GM23338 (cell line): ENCODE results near the gene GDAP2. TPM values are rescaled to one million over a fixed set of nuclear protein-coding genes. Genes with fewer than 3 reads are reported as not detected.

ENCODE experiments used
- ATAC-seq: fragments of 200-7000 bp; cut with Tn5 transposase; 3 replicates; pipeline ENCODE4 v1.9.1; 2020
- DNase-seq: peaks from one replicate; pipeline ENCODE4 v3.0.0-alpha.2; 2015; ENCODE audit warnings: low spot score
- H2AFZ ChIP-seq: fragments of 200-600 bp; sonication (generic); 2 replicates; pipeline ENCODE4 v1.8.0; 2016; ENCODE audit warnings: antibody characterized with exemption, mild to moderate bottlenecking, moderate library complexity
- H3F3A ChIP-seq: fragments of 200-600 bp; sonication (generic); replicated peaks from 2 replicates; pipeline ENCODE4 v1.8.0; 2017; ENCODE audit warnings: antibody characterized with exemption, mixed run types, low read depth
- H3K27ac ChIP-seq: fragments of 200-600 bp; sonication (generic); 2 replicates; pipeline ENCODE4 v1.6.1; 2016; ENCODE audit warnings: low read depth
- H3K27me3 ChIP-seq: fragments of 200-600 bp; sonication (generic); 2 replicates; pipeline ENCODE4 v1.8.0; 2016; ENCODE audit warnings: mild to moderate bottlenecking, mixed run types, moderate library complexity; ENCODE audit not compliant: insufficient read depth
- H3K36me3 ChIP-seq: fragments of 200-600 bp; sonication (generic); 2 replicates; pipeline ENCODE4 v1.8.0; 2016; ENCODE audit warnings: mild to moderate bottlenecking; ENCODE audit not compliant: insufficient read depth
- H3K4me1 ChIP-seq: fragments of 200-600 bp; sonication (generic); 2 replicates; pipeline ENCODE4 v1.8.0; 2016; ENCODE audit warnings: mild to moderate bottlenecking, moderate library complexity; ENCODE audit not compliant: insufficient read depth
- H3K4me2 ChIP-seq: fragments of 200-600 bp; sonication (generic); 2 replicates; pipeline ENCODE4 v1.7.1; 2017; ENCODE audit warnings: mixed run types
- H3K4me3 ChIP-seq: fragments of 200-600 bp; sonication (generic); 2 replicates; pipeline ENCODE4 v1.6.1; 2016; ENCODE audit warnings: mixed run types
- H3K79me2 ChIP-seq: fragments of 200-600 bp; sonication (generic); replicated peaks from 2 replicates; pipeline ENCODE4 v1.8.0; 2017; ENCODE audit warnings: mild to moderate bottlenecking; ENCODE audit not compliant: insufficient read depth
- H3K9me2 ChIP-seq: fragments of 200-600 bp; sonication (generic); 2 replicates; pipeline ENCODE4 v1.8.0; 2017; ENCODE audit not compliant: insufficient read depth
- H4K20me1 ChIP-seq: fragments of 200-600 bp; sonication (generic); replicated peaks from 2 replicates; pipeline ENCODE4 v1.8.0; 2017; ENCODE audit warnings: mild to moderate bottlenecking; ENCODE audit not compliant: insufficient read depth
- H3K27ac Mint-ChIP-seq: 2 replicates; pipeline ENCODE4 v1.8.0; 2020; ENCODE audit warnings: inconsistent platforms, mild to moderate bottlenecking, moderate library complexity, mixed read lengths
- H3K27me3 Mint-ChIP-seq: 3 replicates; pipeline ENCODE4 v1.8.0; 2022; ENCODE audit warnings: low read depth, mild to moderate bottlenecking, moderate library complexity, mixed read lengths, inconsistent platforms; ENCODE audit not compliant: insufficient read depth, poor library complexity
- H3K36me3 Mint-ChIP-seq: 3 replicates; pipeline ENCODE4 v1.8.0; 2021; ENCODE audit warnings: low read depth, mild to moderate bottlenecking, inconsistent platforms, moderate library complexity, mixed read lengths
- H3K4me1 Mint-ChIP-seq: 3 replicates; pipeline ENCODE4 v1.8.0; 2020; ENCODE audit warnings: mild to moderate bottlenecking, inconsistent platforms, mixed read lengths
- H3K4me3 Mint-ChIP-seq: 3 replicates; pipeline ENCODE4 v1.8.0; 2021; ENCODE audit warnings: moderate library complexity, mild to moderate bottlenecking, inconsistent platforms, mixed read lengths
- H3K9me3 Mint-ChIP-seq: 3 replicates; pipeline ENCODE4 v1.8.0; 2020; ENCODE audit warnings: moderate library complexity, mild to moderate bottlenecking, inconsistent platforms, mixed read lengths
- CREB1 ChIP-seq: fragments of 250-450 bp; sonication (Bioruptor Pico); IDR thresholded peaks from 2 replicates; pipeline ENCODE4 v1.5.0; 2020; ENCODE audit warnings: low read depth, mild to moderate bottlenecking, moderate library complexity
- EZH2 ChIP-seq: fragments of 200-600 bp; sonication (generic); IDR thresholded peaks from one replicate; pipeline ENCODE4 v1.8.0; 2017; ENCODE audit warnings: antibody characterized with exemption, mild to moderate bottlenecking, low read depth; ENCODE audit not compliant: unreplicated experiment
- EZH2phosphoT487 ChIP-seq: fragments of 200-600 bp; sonication (generic); IDR thresholded peaks from one replicate; pipeline ENCODE4 v1.8.1; 2018; ENCODE audit warnings: antibody characterized with exemption; ENCODE audit not compliant: unreplicated experiment
- JUNB ChIP-seq: IDR thresholded peaks from one replicate; pipeline ENCODE4 v1.6.1; 2016; ENCODE audit warnings: antibody characterized with exemption; ENCODE audit not compliant: unreplicated experiment
- NANOG ChIP-seq: IDR thresholded peaks from 2 replicates; pipeline ENCODE4 v1.6.1; 2016; ENCODE audit warnings: antibody characterized with exemption, borderline replicate concordance
- POLR2AphosphoS5 ChIP-seq: IDR thresholded peaks from 2 replicates; pipeline ENCODE4 v1.6.1; 2016; ENCODE audit warnings: antibody characterized with exemption, low read depth
- STAT1 ChIP-seq: IDR thresholded peaks from one replicate; pipeline ENCODE4 v1.6.1; 2016; ENCODE audit warnings: antibody characterized with exemption; ENCODE audit not compliant: unreplicated experiment
- ZNF114 ChIP-seq: fragments of 250-450 bp; sonication (Bioruptor Pico); IDR thresholded peaks from 2 replicates; pipeline ENCODE4 v1.5.0; 2020; ENCODE audit warnings: mild to moderate bottlenecking, moderate library complexity
- ZNF331 ChIP-seq: fragments of 250-450 bp; sonication (Bioruptor Pico); IDR thresholded peaks from 2 replicates; pipeline ENCODE4 v1.5.0; 2020; ENCODE audit warnings: low read depth, mild to moderate bottlenecking, moderate library complexity
- polyA plus RNA-seq: library from polyadenylated mRNA; unstranded; fragments of >200 nt; fragmentation: Nextera tagmentation; extraction: Ambion mirVana; gene quantifications from 2 replicates; pipeline ENCODE4 v1.2.1, GENCODE V29; 2016
- total RNA-seq: library from RNA; depleted of rRNA; stranded (reverse); fragments of >200 nt; shearing (Covaris generic); gene quantifications from 2 replicates; pipeline ENCODE4 v1.2.3, GENCODE V29; 2014
- TF ChIP-seq, protein P1 (sequence below): fragments of 250-450 bp; sonication (Bioruptor Pico); IDR thresholded peaks from 2 replicates; pipeline ENCODE4 v1.5.0; 2020; ENCODE audit warnings: mild to moderate bottlenecking, moderate library complexity
- TF ChIP-seq, protein P2 (sequence below), 2 experiments: fragments of 200-600 bp in 1 of 2; sonication (generic) in 1 of 2; conservative IDR thresholded peaks; 2 replicates each; pipeline versions ENCODE4 v1.5.1 to v1.6.1; 2016 to 2017; ENCODE audit warnings: antibody characterized with exemption in 2 of 2, low read depth in 2 of 2, mild to moderate bottlenecking in 2 of 2, moderate library complexity in 1 of 2
- TF ChIP-seq, protein P3 (sequence below): IDR thresholded peaks from one replicate; pipeline ENCODE4 v1.6.1; 2018; ENCODE audit warnings: antibody characterized with exemption; ENCODE audit not compliant: unreplicated experiment
- TF ChIP-seq, protein P4 (sequence below): IDR thresholded peaks from 2 replicates; pipeline ENCODE4 v1.6.1; 2016; ENCODE audit warnings: antibody characterized with exemption

The GDAP2 gene
- total and polyA plus RNA-seq, 2 experiments from 2014 or later = 10.7 to 24.5 TPM

DNA sequence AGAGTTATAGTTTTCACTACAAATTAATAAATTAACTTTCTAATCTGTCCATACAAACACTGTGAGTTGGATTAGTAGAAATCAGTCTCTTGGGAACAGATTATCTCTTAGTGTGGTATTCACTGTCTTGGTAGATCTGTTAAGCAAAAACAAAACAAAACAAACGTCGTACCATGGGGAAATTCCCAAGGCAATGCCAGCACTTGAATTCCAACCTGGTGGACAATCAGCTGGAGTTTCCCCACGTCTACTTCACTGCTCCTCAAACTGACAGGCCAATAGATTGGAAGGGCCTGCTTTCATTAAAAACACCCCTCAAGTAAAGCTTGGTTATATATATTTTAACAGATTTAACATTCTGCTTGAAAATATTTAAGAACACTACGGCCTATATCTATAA is 31.9 kb downstream of the GDAP2 start:
- DNase-seq (no peak), ATAC-seq (no peak)
- H4K20me1 ChIP-seq = no peaks in the 10 kb centered on the region
- no peaks in the 10 kb centered on the region for H3K27me3 ChIP-seq
- H3K4me1 ChIP-seq = no peaks in the 10 kb centered on the region
- H3K4me3 ChIP-seq = no peak overlapping the region
- no peaks in the 10 kb centered on the region for H3F3A ChIP-seq
- Mint-ChIP-seq H3K4me3 (no peak overlapping the region), H3K27ac (no peak overlapping the region), H3K36me3 (peaks cover 23% of the 10 kb centered on the region; the same call in 2 of the 3 replicates), H3K9me3 (no peaks in the 10 kb centered on the region), H3K4me1 (no peaks in the 10 kb centered on the region), H3K27me3 (no peaks in the 10 kb centered on the region)
- H2AFZ ChIP-seq = no peak overlapping the region
- no peak overlapping the region for H3K27ac ChIP-seq
- peaks cover 4% of the 10 kb centered on the region; the same call in 1 of the 2 replicates for H3K36me3 ChIP-seq
- no peaks in the 10 kb centered on the region for H3K79me2 ChIP-seq
- no peaks in the 10 kb centered on the region for H3K9me2 ChIP-seq
- no peak overlapping the region for H3K4me2 ChIP-seq
- no peak for TF ChIP-seq EZH2phosphoT487
- TF ChIP-seq, protein P1, sequence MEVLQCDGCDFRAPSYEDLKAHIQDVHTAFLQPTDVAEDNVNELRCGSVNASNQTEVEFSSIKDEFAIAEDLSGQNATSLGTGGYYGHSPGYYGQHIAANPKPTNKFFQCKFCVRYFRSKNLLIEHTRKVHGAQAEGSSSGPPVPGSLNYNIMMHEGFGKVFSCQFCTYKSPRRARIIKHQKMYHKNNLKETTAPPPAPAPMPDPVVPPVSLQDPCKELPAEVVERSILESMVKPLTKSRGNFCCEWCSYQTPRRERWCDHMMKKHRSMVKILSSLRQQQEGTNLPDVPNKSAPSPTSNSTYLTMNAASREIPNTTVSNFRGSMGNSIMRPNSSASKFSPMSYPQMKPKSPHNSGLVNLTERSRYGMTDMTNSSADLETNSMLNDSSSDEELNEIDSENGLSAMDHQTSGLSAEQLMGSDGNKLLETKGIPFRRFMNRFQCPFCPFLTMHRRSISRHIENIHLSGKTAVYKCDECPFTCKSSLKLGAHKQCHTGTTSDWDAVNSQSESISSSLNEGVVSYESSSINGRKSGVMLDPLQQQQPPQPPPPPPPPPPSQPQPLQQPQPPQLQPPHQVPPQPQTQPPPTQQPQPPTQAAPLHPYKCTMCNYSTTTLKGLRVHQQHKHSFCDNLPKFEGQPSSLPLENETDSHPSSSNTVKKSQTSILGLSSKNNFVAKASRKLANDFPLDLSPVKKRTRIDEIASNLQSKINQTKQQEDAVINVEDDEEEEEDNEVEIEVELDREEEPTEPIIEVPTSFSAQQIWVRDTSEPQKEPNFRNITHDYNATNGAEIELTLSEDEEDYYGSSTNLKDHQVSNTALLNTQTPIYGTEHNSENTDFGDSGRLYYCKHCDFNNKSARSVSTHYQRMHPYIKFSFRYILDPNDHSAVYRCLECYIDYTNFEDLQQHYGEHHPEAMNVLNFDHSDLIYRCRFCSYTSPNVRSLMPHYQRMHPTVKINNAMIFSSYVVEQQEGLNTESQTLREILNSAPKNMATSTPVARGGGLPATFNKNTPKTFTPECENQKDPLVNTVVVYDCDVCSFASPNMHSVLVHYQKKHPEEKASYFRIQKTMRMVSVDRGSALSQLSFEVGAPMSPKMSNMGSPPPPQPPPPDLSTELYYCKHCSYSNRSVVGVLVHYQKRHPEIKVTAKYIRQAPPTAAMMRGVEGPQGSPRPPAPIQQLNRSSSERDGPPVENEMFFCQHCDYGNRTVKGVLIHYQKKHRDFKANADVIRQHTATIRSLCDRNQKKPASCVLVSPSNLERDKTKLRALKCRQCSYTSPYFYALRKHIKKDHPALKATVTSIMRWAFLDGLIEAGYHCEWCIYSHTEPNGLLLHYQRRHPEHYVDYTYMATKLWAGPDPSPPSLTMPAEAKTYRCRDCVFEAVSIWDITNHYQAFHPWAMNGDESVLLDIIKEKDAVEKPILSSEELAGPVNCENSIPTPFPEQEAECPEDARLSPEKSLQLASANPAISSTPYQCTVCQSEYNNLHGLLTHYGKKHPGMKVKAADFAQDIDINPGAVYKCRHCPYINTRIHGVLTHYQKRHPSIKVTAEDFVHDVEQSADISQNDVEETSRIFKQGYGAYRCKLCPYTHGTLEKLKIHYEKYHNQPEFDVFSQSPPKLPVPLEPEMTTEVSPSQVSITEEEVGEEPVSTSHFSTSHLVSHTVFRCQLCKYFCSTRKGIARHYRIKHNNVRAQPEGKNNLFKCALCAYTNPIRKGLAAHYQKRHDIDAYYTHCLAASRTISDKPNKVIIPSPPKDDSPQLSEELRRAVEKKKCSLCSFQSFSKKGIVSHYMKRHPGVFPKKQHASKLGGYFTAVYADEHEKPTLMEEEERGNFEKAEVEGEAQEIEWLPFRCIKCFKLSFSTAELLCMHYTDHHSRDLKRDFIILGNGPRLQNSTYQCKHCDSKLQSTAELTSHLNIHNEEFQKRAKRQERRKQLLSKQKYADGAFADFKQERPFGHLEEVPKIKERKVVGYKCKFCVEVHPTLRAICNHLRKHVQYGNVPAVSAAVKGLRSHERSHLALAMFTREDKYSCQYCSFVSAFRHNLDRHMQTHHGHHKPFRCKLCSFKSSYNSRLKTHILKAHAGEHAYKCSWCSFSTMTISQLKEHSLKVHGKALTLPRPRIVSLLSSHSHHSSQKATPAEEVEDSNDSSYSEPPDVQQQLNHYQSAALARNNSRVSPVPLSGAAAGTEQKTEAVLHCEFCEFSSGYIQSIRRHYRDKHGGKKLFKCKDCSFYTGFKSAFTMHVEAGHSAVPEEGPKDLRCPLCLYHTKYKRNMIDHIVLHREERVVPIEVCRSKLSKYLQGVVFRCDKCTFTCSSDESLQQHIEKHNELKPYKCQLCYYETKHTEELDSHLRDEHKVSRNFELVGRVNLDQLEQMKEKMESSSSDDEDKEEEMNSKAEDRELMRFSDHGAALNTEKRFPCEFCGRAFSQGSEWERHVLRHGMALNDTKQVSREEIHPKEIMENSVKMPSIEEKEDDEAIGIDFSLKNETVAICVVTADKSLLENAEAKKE (CRISPR knock-in tag) = no peak
- no peak for TF ChIP-seq JUNB
- no peak for TF ChIP-seq CREB1 (CRISPR knock-in tag)
- TF ChIP-seq, protein P2, sequence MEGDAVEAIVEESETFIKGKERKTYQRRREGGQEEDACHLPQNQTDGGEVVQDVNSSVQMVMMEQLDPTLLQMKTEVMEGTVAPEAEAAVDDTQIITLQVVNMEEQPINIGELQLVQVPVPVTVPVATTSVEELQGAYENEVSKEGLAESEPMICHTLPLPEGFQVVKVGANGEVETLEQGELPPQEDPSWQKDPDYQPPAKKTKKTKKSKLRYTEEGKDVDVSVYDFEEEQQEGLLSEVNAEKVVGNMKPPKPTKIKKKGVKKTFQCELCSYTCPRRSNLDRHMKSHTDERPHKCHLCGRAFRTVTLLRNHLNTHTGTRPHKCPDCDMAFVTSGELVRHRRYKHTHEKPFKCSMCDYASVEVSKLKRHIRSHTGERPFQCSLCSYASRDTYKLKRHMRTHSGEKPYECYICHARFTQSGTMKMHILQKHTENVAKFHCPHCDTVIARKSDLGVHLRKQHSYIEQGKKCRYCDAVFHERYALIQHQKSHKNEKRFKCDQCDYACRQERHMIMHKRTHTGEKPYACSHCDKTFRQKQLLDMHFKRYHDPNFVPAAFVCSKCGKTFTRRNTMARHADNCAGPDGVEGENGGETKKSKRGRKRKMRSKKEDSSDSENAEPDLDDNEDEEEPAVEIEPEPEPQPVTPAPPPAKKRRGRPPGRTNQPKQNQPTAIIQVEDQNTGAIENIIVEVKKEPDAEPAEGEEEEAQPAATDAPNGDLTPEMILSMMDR (conservative IDR thresholded peaks at IDR 0.05; ENCODE audit: low read depth in 2 of 2) = no peak
- TF ChIP-seq STAT1 = no peak
- TF ChIP-seq NANOG = no peak
- TF ChIP-seq EZH2 = no peak
- TF ChIP-seq ZNF331 = no peak
- no peak for TF ChIP-seq POLR2AphosphoS5
- TF ChIP-seq ZNF114 = no peak
- TF ChIP-seq, protein P3, sequence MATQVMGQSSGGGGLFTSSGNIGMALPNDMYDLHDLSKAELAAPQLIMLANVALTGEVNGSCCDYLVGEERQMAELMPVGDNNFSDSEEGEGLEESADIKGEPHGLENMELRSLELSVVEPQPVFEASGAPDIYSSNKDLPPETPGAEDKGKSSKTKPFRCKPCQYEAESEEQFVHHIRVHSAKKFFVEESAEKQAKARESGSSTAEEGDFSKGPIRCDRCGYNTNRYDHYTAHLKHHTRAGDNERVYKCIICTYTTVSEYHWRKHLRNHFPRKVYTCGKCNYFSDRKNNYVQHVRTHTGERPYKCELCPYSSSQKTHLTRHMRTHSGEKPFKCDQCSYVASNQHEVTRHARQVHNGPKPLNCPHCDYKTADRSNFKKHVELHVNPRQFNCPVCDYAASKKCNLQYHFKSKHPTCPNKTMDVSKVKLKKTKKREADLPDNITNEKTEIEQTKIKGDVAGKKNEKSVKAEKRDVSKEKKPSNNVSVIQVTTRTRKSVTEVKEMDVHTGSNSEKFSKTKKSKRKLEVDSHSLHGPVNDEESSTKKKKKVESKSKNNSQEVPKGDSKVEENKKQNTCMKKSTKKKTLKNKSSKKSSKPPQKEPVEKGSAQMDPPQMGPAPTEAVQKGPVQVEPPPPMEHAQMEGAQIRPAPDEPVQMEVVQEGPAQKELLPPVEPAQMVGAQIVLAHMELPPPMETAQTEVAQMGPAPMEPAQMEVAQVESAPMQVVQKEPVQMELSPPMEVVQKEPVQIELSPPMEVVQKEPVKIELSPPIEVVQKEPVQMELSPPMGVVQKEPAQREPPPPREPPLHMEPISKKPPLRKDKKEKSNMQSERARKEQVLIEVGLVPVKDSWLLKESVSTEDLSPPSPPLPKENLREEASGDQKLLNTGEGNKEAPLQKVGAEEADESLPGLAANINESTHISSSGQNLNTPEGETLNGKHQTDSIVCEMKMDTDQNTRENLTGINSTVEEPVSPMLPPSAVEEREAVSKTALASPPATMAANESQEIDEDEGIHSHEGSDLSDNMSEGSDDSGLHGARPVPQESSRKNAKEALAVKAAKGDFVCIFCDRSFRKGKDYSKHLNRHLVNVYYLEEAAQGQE = no peak
- TF ChIP-seq, protein P4, sequence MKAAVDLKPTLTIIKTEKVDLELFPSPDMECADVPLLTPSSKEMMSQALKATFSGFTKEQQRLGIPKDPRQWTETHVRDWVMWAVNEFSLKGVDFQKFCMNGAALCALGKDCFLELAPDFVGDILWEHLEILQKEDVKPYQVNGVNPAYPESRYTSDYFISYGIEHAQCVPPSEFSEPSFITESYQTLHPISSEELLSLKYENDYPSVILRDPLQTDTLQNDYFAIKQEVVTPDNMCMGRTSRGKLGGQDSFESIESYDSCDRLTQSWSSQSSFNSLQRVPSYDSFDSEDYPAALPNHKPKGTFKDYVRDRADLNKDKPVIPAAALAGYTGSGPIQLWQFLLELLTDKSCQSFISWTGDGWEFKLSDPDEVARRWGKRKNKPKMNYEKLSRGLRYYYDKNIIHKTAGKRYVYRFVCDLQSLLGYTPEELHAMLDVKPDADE = no peak
